H1 (cell line): Measurements from ENCODE around the gene ANKS1B. TPM values are rescaled to one million over a fixed set of nuclear protein-coding genes. Genes with fewer than 3 reads are reported as not detected.

Source experiments
- CTCF ChIA-PET: fragments of 300-600 bp; sonication (Branson Sonifier 250); formaldehyde crosslinking; loops from one replicate; lab custom pipeline; 2021; ENCODE audit not compliant: partially characterized antibody; lab: Charles Lee
- POLR2A ChIA-PET: fragments of 300-600 bp; sonication (Branson Sonifier 250); formaldehyde crosslinking; loops from one replicate; lab custom pipeline; 2021; ENCODE audit warnings: inconsistent platforms; ENCODE audit not compliant: partially characterized antibody; lab: Charles Lee
- DNase-seq, 2 experiments: peaks; one replicate each; pipeline versions ENCODE4 v3.0.0 to v3.0.0-alpha.2; 2010 to 2022; ENCODE audit warnings: low spot score in 2 of 2, low read depth in 1 of 2, mixed read lengths in 1 of 2
- FAIRE-seq: peaks from 2 replicates; lab custom pipeline; 2011; peaks lifted over from hg19 to GRCh38; lab: Jason Lieb, UNC
- H2AFZ ChIP-seq: 2 replicates; pipeline ENCODE4 v1.8.1; 2012; ENCODE audit warnings: low read length, inconsistent platforms
- H2AK5ac ChIP-seq: 2 replicates; pipeline ENCODE4 v1.6.1; 2013; ENCODE audit warnings: low read depth, low read length
- H2BK120ac ChIP-seq: replicated peaks from 2 replicates; pipeline ENCODE3; 2013; ENCODE audit warnings: low read depth, low read length, inconsistent platforms
- H2BK12ac ChIP-seq: 2 replicates; pipeline ENCODE4 v1.6.1; 2013; ENCODE audit warnings: low read depth, low read length
- H2BK15ac ChIP-seq: 2 replicates; pipeline ENCODE4 v1.6.1; 2013; ENCODE audit warnings: low read length
- H2BK20ac ChIP-seq: 2 replicates; pipeline ENCODE4 v1.6.1; 2013; ENCODE audit warnings: low read length
- H2BK5ac ChIP-seq: 2 replicates; pipeline ENCODE4 v1.6.1; 2013; ENCODE audit warnings: low read depth, low read length
- H3K14ac ChIP-seq: 2 replicates; pipeline ENCODE4 v1.6.1; 2013; ENCODE audit warnings: inconsistent platforms; ENCODE audit not compliant: insufficient read length
- H3K18ac ChIP-seq: 2 replicates; pipeline ENCODE4 v1.6.1; 2013; ENCODE audit warnings: low read length; ENCODE audit errors: extremely low read depth
- H3K23ac ChIP-seq: 2 replicates; pipeline ENCODE4 v1.6.1; 2013; ENCODE audit warnings: inconsistent platforms; ENCODE audit not compliant: insufficient read length
- H3K23me2 ChIP-seq: 2 replicates; pipeline ENCODE4 v1.6.1; 2013; ENCODE audit warnings: low read depth, low read length
- H3K27ac ChIP-seq: 2 replicates; pipeline ENCODE4 v1.6.1; 2011; ENCODE audit warnings: low read depth, low read length, inconsistent platforms
- H3K27me3 ChIP-seq, 4 experiments: replicated peaks in 1 of 4; 1 replicate in 1 of 4; 2 replicates in 3 of 4; pipeline versions ENCODE4 v1.6.1 to v1.8.1; 2011 to 2013; ENCODE audit warnings: low read length in 3 of 4, mild to moderate bottlenecking in 3 of 4, inconsistent platforms in 2 of 4, mixed read lengths in 2 of 4, moderate library complexity in 1 of 4; ENCODE audit not compliant: control insufficient read depth in 3 of 4, insufficient read depth in 3 of 4; ENCODE audit errors: extremely low read depth in 1 of 4
- H3K36me3 ChIP-seq, 4 experiments: 2 replicates each; pipeline versions ENCODE4 v1.6.1 to v1.8.1; 2011 to 2013; ENCODE audit warnings: mild to moderate bottlenecking in 4 of 4, low read length in 3 of 4, moderate library complexity in 2 of 4, control low read depth in 1 of 4, inconsistent platforms in 1 of 4; ENCODE audit not compliant: insufficient read depth in 4 of 4, control insufficient read depth in 2 of 4
- H3K4ac ChIP-seq: replicated peaks from 2 replicates; pipeline ENCODE3; 2013; ENCODE audit warnings: low read length, low read depth, mixed read lengths, inconsistent platforms; ENCODE audit not compliant: insufficient read length
- H3K4me1 ChIP-seq, 4 experiments: replicated peaks in 1 of 4; 1 replicate in 1 of 4; 2 replicates in 3 of 4; pipeline versions ENCODE4 v1.6.1 to v1.8.1; 2011 to 2013; ENCODE audit warnings: low read length in 3 of 4, inconsistent platforms in 2 of 4, mixed read lengths in 1 of 4; ENCODE audit not compliant: insufficient read depth in 4 of 4, control insufficient read depth in 3 of 4
- H3K4me2 ChIP-seq, 2 experiments: 2 replicates each; pipeline versions ENCODE4 v1.6.1 to v1.8.1; 2011 to 2013; ENCODE audit warnings: low read depth in 2 of 2, low read length in 2 of 2, control low read depth in 1 of 2, inconsistent platforms in 1 of 2, mild to moderate bottlenecking in 1 of 2; ENCODE audit not compliant: insufficient read depth in 1 of 2
- H3K4me3 ChIP-seq, 4 experiments: fragments of 200-600, 300-600 bp in 1 of 4; sonication (generic), shearing (Covaris generic), sonication (Bioruptor Twin) in 1 of 4; 2 replicates each; pipeline versions ENCODE4 v1.5.1 to v1.8.1; 2011 to 2016; ENCODE audit warnings: low read length in 4 of 4, low read depth in 3 of 4, control low read depth in 2 of 4, inconsistent platforms in 2 of 4, mild to moderate bottlenecking in 2 of 4, mixed read lengths in 1 of 4, moderate library complexity in 1 of 4; ENCODE audit not compliant: insufficient read depth in 2 of 4; ENCODE audit errors: extremely low read depth in 1 of 4
- H3K56ac ChIP-seq: replicated peaks from 2 replicates; pipeline ENCODE3; 2013; ENCODE audit warnings: low read depth, mild to moderate bottlenecking, mixed read lengths, low read length, inconsistent platforms; ENCODE audit not compliant: insufficient read length
- H3K79me1 ChIP-seq: 2 replicates; pipeline ENCODE4 v1.6.1; 2013; ENCODE audit warnings: low read depth, low read length, control low read depth
- H3K79me2 ChIP-seq, 2 experiments: 2 replicates each; pipeline versions ENCODE4 v1.6.1 to v1.8.1; 2012 to 2013; ENCODE audit warnings: low read length in 2 of 2, mild to moderate bottlenecking in 2 of 2, inconsistent platforms in 1 of 2; ENCODE audit not compliant: insufficient read depth in 2 of 2, control insufficient read depth in 1 of 2
- H3K9ac ChIP-seq, 4 experiments: replicated peaks in 1 of 4; 1 replicate in 1 of 4; 2 replicates in 3 of 4; pipeline versions ENCODE4 v1.6.1 to v1.8.1; 2011 to 2013; ENCODE audit warnings: low read depth in 3 of 4, low read length in 3 of 4, control low read depth in 2 of 4, mild to moderate bottlenecking in 2 of 4, moderate library complexity in 2 of 4, inconsistent platforms in 1 of 4; ENCODE audit errors: extremely low read depth in 1 of 4
- H3K9me3 ChIP-seq, 2 experiments: 2 replicates each; pipeline versions ENCODE4 v1.6.1 to v1.8.1; 2012 to 2013; ENCODE audit warnings: mild to moderate bottlenecking in 2 of 2, moderate library complexity in 2 of 2, control low read depth in 1 of 2, inconsistent platforms in 1 of 2, low read depth in 1 of 2, low read length in 1 of 2, mixed read lengths in 1 of 2; ENCODE audit not compliant: insufficient read depth in 2 of 2
- H4K20me1 ChIP-seq, 2 experiments: replicated peaks in 1 of 2; 2 replicates each; pipeline versions ENCODE3 to v1.8.1; 2011 to 2013; ENCODE audit warnings: inconsistent platforms in 2 of 2, low read length in 2 of 2, mild to moderate bottlenecking in 1 of 2; ENCODE audit not compliant: insufficient read depth in 2 of 2, control insufficient read depth in 1 of 2
- H4K5ac ChIP-seq: 2 replicates; pipeline ENCODE4 v1.6.1; 2013; ENCODE audit warnings: low read length, low read depth, mixed read lengths, inconsistent platforms; ENCODE audit not compliant: insufficient read length
- H4K8ac ChIP-seq: 2 replicates; pipeline ENCODE4 v1.8.0; 2013; ENCODE audit warnings: mild to moderate bottlenecking, moderate library complexity, low read length, inconsistent platforms; ENCODE audit not compliant: insufficient read depth; ENCODE audit errors: extremely low read depth
- H4K91ac ChIP-seq: replicated peaks from 2 replicates; pipeline ENCODE3; 2013; ENCODE audit warnings: low read length, mixed read lengths, inconsistent platforms; ENCODE audit not compliant: insufficient read length
- GABPA ChIP-seq: IDR thresholded peaks from 2 replicates; pipeline ENCODE4 v1.6.1; 2011; ENCODE audit warnings: mild to moderate bottlenecking, low read length, moderate library complexity, borderline replicate concordance; ENCODE audit not compliant: insufficient read depth
- KDM5A ChIP-seq: fragments of 200-600 bp; IDR thresholded peaks from 2 replicates; pipeline ENCODE4 v1.7.1; 2012; ENCODE audit warnings: mild to moderate bottlenecking, low read length, inconsistent platforms, mixed read lengths
- POLR2A ChIP-seq, 2 experiments: IDR thresholded peaks; 1 replicate in 1 of 2; 2 replicates in 1 of 2; pipeline ENCODE4 v1.6.1; 2011; ENCODE audit warnings: low read depth in 2 of 2, low read length in 2 of 2, mild to moderate bottlenecking in 2 of 2; ENCODE audit errors: control extremely low read depth in 1 of 2
- POLR2AphosphoS5 ChIP-seq: IDR thresholded peaks from 2 replicates; pipeline ENCODE4 v1.6.1; 2011; ENCODE audit warnings: low read depth, low read length
- RAD21 ChIP-seq, 2 experiments: IDR thresholded peaks in 1 of 2; conservative IDR thresholded peaks in 1 of 2; 2 replicates each; pipeline ENCODE4 v1.6.1; 2011; ENCODE audit warnings: low read depth in 2 of 2, low read length in 2 of 2, improper control_type of control experiment in 1 of 2, inconsistent platforms in 1 of 2, mild to moderate bottlenecking in 1 of 2, moderate library complexity in 1 of 2
- RBBP5 ChIP-seq: IDR thresholded peaks from 2 replicates; pipeline ENCODE4 v1.7.1; 2012; ENCODE audit warnings: low read depth, mild to moderate bottlenecking, inconsistent platforms, low read length, moderate library complexity, borderline replicate concordance
- RNF2 ChIP-seq: fragments of 200-900, 300-1000 bp; sonication (generic); IDR thresholded peaks from 2 replicates; pipeline ENCODE4 v1.7.1; 2016; ENCODE audit warnings: borderline replicate concordance, low read depth, mild to moderate bottlenecking, antibody characterized with exemption, low read length; ENCODE audit not compliant: poor library complexity, severe bottlenecking; ENCODE audit errors: missing control alignments
- SIRT6 ChIP-seq: IDR thresholded peaks from one replicate; pipeline ENCODE4 v1.7.1; 2012; ENCODE audit warnings: low read length, inconsistent platforms
- SRF ChIP-seq: IDR thresholded peaks from 2 replicates; pipeline ENCODE4 v1.6.1; 2011; ENCODE audit warnings: mild to moderate bottlenecking, low read depth, low read length, moderate library complexity
- TAF1 ChIP-seq: IDR thresholded peaks from 2 replicates; pipeline ENCODE4 v1.6.1; 2011; ENCODE audit warnings: mild to moderate bottlenecking, low read depth, low read length
- WGBS, 2 experiments: shearing (Covaris generic) in 1 of 2; methylation state at CpG; one replicate each; pipeline versions ENCODE4 v1.1.6 to v1.1.7; 2013 to 2015; ENCODE audit warnings: low lambda C conversion rate in 2 of 2, mixed read lengths in 2 of 2, inconsistent platforms in 1 of 2, low coverage in 1 of 2, missing lambda C conversion rate in 1 of 2; ENCODE audit not compliant: insufficient replicate concordance in 2 of 2, insufficient coverage in 1 of 2, insufficient read length in 1 of 2; ENCODE audit errors: extremely low coverage in 1 of 2, missing lambda C conversion rate in 1 of 2; 5-methylcytosine and 5-hydroxymethylcytosine counted together
- polyA plus RNA-seq, 7 experiments: library from polyadenylated mRNA; depleted of rRNA in 3 of 7; stranded (reverse) in 5 of 7; unstranded in 2 of 7; fragments of >200 nt in 5 of 7; fragments of 200-250 nt in 2 of 7; gene quantifications; 1 replicate in 5 of 7; 2 replicates in 1 of 7; 4 replicates in 1 of 7; pipeline versions ENCODE4 v1.2.1 to v1.2.3, GENCODE V29; 2011 to 2013; ENCODE audit warnings: missing spikeins in 2 of 7, mixed read lengths in 2 of 7
- total RNA-seq: library from RNA; stranded (reverse); fragmentation: NEBNext Ultra II Directional; extraction: Animal tissue kit (Norgen Biotek cat#: 25700); gene quantifications from 2 replicates; pipeline ENCODE4 v1.2.1, GENCODE V29; 2021

ANKS1B gene
- total and polyA plus RNA-seq, 2 of the 8 experiments (the other 6 are each of a cell fraction or from before 2014, with no cell fraction given), result 2.7 to 6.1 TPM

- POLR2A ChIA-PET, result no interaction called here
- H3K4ac ChIP-seq, result no peak overlapping the region
- H2AFZ ChIP-seq, result no peak overlapping the region
- no peak overlapping the region; the same call in 1 of the 2 replicates for H2BK15ac ChIP-seq
- H3K9me3 ChIP-seq, result no peaks in the 10 kb centered on the region
- TF ChIP-seq GABPA (no peak), SRF (no peak), RNF2 (no peak), RBBP5 (no peak), KDM5A (no peak), RAD21 (IDR thresholded peaks at IDR 0.05 in 1 of 2, conservative IDR thresholded peaks at IDR 0.05 in 1 of 2; ENCODE audit: low read depth in 2 of 2, low read length in 2 of 2) (no peak), POLR2A (IDR thresholded peaks at IDR 0.05; ENCODE audit: control extremely low read depth in 1 of 2, low read depth in 2 of 2, low read length in 2 of 2) (no peak), SIRT6 (no peak), TAF1 (no peak), POLR2AphosphoS5 (no peak)
- no peak overlapping the region for H3K4me3 ChIP-seq
- no peak for FAIRE-seq
- no peaks in the 10 kb centered on the region for H3K79me1 ChIP-seq
- no peak overlapping the region for H2BK5ac ChIP-seq
- H3K9ac ChIP-seq, result no peak overlapping the region
- no peak overlapping the region for H4K5ac ChIP-seq
- no peak overlapping the region for H4K8ac ChIP-seq
- H4K91ac ChIP-seq, result no peak overlapping the region
- H3K79me2 ChIP-seq, result no peaks in the 10 kb centered on the region
- CTCF ChIA-PET, result interaction anchor here (0.7 kb wide), 1 partner anchor 323 kb away, joined by 4 read pairs; no protein-coding TSS in a partner anchor
- no peak overlapping the region for H2BK120ac ChIP-seq
- no peak overlapping the region for H3K23ac ChIP-seq
- no peak overlapping the region for H3K4me2 ChIP-seq
- H3K56ac ChIP-seq, result no peak overlapping the region
- no peak overlapping the region for H3K27ac ChIP-seq
- H2BK12ac ChIP-seq, result no peak overlapping the region
- no peaks in the 10 kb centered on the region for H4K20me1 ChIP-seq
- no peak overlapping the region for H3K14ac ChIP-seq
- H3K27me3 ChIP-seq, result no peaks in the 10 kb centered on the region
- no peaks in the 10 kb centered on the region for H3K4me1 ChIP-seq
- WGBS, 2 experiments, result 90% methylated on average over 6 of the region's 6 CpGs; no CpG with 5 or more reads in 1 of the 2 experiments
- no peak overlapping the region for H2BK20ac ChIP-seq
- H2AK5ac ChIP-seq, result no peak overlapping the region
- H3K36me3 ChIP-seq, result no peaks in the 10 kb centered on the region
- H3K18ac ChIP-seq, result no peak overlapping the region
- no peaks in the 10 kb centered on the region; the same call in 1 of the 2 replicates for H3K23me2 ChIP-seq
- DNase-seq, result no peak
Observed at GRCh38 chr12:98908866-98909265, 1075.9 kb downstream of the ANKS1B start.
